OCI-LY1 (cell line): ENCODE data around the gene GIMD1.

Experiments
- H2AFZ ChIP-seq: fragments of 200-600 bp; sonication (generic), shearing (Covaris generic); 2 replicates; pipeline ENCODE4 v1.6.0; 2014; ENCODE audit warnings: antibody characterized with exemption, mild to moderate bottlenecking, low read length
- H3F3A ChIP-seq: fragments of 200-600 bp; sonication (generic), shearing (Covaris generic); 2 replicates; pipeline ENCODE4 v1.6.0; 2014; ENCODE audit warnings: mild to moderate bottlenecking, antibody characterized with exemption, low read length, moderate library complexity; ENCODE audit not compliant: insufficient read depth
- H3K27ac ChIP-seq: fragments of 200-600 bp; sonication (generic); 2 replicates; pipeline ENCODE4 v1.5.1; 2014; ENCODE audit warnings: low read length, mixed run types, mild to moderate bottlenecking, low read depth; ENCODE audit not compliant: poor library complexity, severe bottlenecking
- H3K27me3 ChIP-seq: fragments of 200-600 bp; sonication (generic); 2 replicates; pipeline ENCODE4 v1.6.0; 2014; ENCODE audit warnings: antibody characterized with exemption, mild to moderate bottlenecking, low read length, moderate library complexity; ENCODE audit not compliant: insufficient read depth
- H3K36me3 ChIP-seq: fragments of 200-600 bp; sonication (generic); 2 replicates; pipeline ENCODE4 v1.6.1; 2014; ENCODE audit warnings: mild to moderate bottlenecking, antibody characterized with exemption, low read length, moderate library complexity, mixed read lengths; ENCODE audit not compliant: insufficient read depth
- H3K4me1 ChIP-seq: fragments of 200-600 bp; sonication (generic); 2 replicates; pipeline ENCODE4 v1.5.1; 2014; ENCODE audit warnings: mild to moderate bottlenecking, low read length, moderate library complexity; ENCODE audit not compliant: insufficient read depth, severe bottlenecking
- H3K4me2 ChIP-seq: fragments of 200-600 bp; sonication (generic), shearing (Covaris generic); 2 replicates; pipeline ENCODE4 v1.6.1; 2014; ENCODE audit warnings: low read length
- H3K4me3 ChIP-seq: fragments of 200-600 bp; sonication (generic); 2 replicates; pipeline ENCODE4 v1.5.1; 2014; ENCODE audit warnings: low read length, low read depth, mild to moderate bottlenecking, mixed read lengths; ENCODE audit not compliant: poor library complexity, severe bottlenecking
- H3K79me2 ChIP-seq: fragments of 200-600 bp; shearing (Covaris generic); 2 replicates; pipeline ENCODE4 v1.6.1; 2016; ENCODE audit warnings: mixed run types, low read length, mixed read lengths; ENCODE audit not compliant: insufficient read depth
- H3K9ac ChIP-seq: fragments of 200-600 bp; sonication (generic), shearing (Covaris generic); 2 replicates; pipeline ENCODE4 v1.6.1; 2014; ENCODE audit warnings: mild to moderate bottlenecking, low read length, mixed read lengths
- H3K9me2 ChIP-seq: fragments of 200-600 bp; sonication (generic), shearing (Covaris generic); 2 replicates; pipeline ENCODE4 v1.6.1; 2014; ENCODE audit warnings: low read depth, mild to moderate bottlenecking, low read length, mixed read lengths
- H3K9me3 ChIP-seq: fragments of 200-600 bp; shearing (Covaris generic); 2 replicates; pipeline ENCODE4 v1.6.1; 2014; ENCODE audit warnings: low read length, mixed read lengths
- H4K20me1 ChIP-seq: fragments of 200-600 bp; sonication (generic), shearing (Covaris generic); 2 replicates; pipeline ENCODE4 v1.6.0; 2016; ENCODE audit warnings: mild to moderate bottlenecking, low read length; ENCODE audit not compliant: insufficient read depth
- EZH2 ChIP-seq: fragments of 200-600 bp; sonication (generic), shearing (Covaris generic); IDR thresholded peaks from 2 replicates; pipeline ENCODE4 v1.8.0; 2017; ENCODE audit warnings: borderline replicate concordance, mixed run types, mild to moderate bottlenecking, antibody characterized with exemption, low read length, moderate library complexity, mixed read lengths
- TF ChIP-seq, protein P1 (sequence below): fragments of 200-600 bp; sonication (generic), shearing (Covaris generic); IDR thresholded peaks from 2 replicates; pipeline ENCODE4 v1.5.1; 2017; ENCODE audit warnings: mild to moderate bottlenecking, antibody characterized with exemption, low read length, moderate library complexity, mixed read lengths

The GIMD1 gene

DNA sequence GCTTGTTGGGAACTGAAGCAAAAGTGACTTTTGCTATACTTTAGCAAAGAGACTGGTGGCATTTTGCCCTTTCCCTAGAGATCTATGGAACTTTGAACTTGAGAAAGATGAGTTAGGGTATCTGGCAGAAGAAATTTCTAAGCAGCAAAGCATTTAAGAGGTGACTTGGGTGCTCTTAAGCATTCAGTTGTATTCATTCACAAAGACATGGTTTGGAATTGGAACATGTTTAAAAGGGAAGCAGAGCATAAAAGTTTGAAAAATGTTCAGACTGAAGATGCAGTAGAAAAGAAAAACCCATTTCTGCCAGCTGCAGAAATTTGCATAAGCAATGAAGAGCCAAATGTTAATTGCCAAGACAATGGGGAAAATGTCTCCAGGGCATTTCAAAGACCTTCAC lies 30.7 kb downstream of the GIMD1 start:
- Histone ChIP-seq H3K9me2 (no peaks in the 10 kb centered on the region), H4K20me1 (no peaks in the 10 kb centered on the region), H3K79me2 (peaks cover 8% of the 10 kb centered on the region), H3K9ac (no peak overlapping the region), H2AFZ (no peak overlapping the region), H3K4me3 (no peak overlapping the region), H3F3A (no peaks in the 10 kb centered on the region), H3K4me1 (no peaks in the 10 kb centered on the region), H3K27me3 (no peaks in the 10 kb centered on the region), H3K36me3 (peaks cover 82% of the 10 kb centered on the region), H3K4me2 (no peak overlapping the region), H3K9me3 (no peaks in the 10 kb centered on the region), H3K27ac (no peak overlapping the region)
- TF ChIP-seq, protein P1, sequence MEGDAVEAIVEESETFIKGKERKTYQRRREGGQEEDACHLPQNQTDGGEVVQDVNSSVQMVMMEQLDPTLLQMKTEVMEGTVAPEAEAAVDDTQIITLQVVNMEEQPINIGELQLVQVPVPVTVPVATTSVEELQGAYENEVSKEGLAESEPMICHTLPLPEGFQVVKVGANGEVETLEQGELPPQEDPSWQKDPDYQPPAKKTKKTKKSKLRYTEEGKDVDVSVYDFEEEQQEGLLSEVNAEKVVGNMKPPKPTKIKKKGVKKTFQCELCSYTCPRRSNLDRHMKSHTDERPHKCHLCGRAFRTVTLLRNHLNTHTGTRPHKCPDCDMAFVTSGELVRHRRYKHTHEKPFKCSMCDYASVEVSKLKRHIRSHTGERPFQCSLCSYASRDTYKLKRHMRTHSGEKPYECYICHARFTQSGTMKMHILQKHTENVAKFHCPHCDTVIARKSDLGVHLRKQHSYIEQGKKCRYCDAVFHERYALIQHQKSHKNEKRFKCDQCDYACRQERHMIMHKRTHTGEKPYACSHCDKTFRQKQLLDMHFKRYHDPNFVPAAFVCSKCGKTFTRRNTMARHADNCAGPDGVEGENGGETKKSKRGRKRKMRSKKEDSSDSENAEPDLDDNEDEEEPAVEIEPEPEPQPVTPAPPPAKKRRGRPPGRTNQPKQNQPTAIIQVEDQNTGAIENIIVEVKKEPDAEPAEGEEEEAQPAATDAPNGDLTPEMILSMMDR: no peak
- TF ChIP-seq EZH2: no peak

DNA sequence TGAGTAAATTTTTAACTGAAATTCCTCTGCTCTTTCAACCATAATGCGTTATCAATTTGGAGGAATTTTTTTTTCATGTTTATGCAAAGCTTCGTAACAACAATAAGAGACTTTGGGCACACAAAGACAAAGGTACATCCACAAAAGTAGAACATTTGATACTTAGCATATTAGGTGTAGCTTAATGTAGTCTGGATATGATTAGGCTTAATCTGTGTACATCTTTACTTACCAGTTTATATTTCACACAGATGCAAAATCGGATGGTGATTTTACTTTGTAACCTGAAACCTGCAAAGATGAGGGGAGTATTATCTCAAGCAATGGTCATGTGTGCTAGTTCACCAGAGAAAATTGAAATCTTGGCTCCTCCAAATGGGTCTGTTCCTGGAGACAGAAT lies 32.0 kb downstream of the GIMD1 start:
- no peak overlapping the region for H3K27ac ChIP-seq
- no peak overlapping the region for H3K4me3 ChIP-seq
- no peaks in the 10 kb centered on the region for H3F3A ChIP-seq
- H4K20me1 ChIP-seq: no peaks in the 10 kb centered on the region
- peaks cover 81% of the 10 kb centered on the region for H3K36me3 ChIP-seq
- H3K9me2 ChIP-seq: no peaks in the 10 kb centered on the region
- no peaks in the 10 kb centered on the region for H3K27me3 ChIP-seq
- H3K9me3 ChIP-seq: no peaks in the 10 kb centered on the region
- peaks cover 4% of the 10 kb centered on the region for H3K79me2 ChIP-seq
- H3K4me2 ChIP-seq: no peak overlapping the region
- no peak overlapping the region for H3K9ac ChIP-seq
- no peak for TF ChIP-seq EZH2
- TF ChIP-seq, protein P1: no peak
- no peak overlapping the region for H2AFZ ChIP-seq
- H3K4me1 ChIP-seq: no peaks in the 10 kb centered on the region

DNA sequence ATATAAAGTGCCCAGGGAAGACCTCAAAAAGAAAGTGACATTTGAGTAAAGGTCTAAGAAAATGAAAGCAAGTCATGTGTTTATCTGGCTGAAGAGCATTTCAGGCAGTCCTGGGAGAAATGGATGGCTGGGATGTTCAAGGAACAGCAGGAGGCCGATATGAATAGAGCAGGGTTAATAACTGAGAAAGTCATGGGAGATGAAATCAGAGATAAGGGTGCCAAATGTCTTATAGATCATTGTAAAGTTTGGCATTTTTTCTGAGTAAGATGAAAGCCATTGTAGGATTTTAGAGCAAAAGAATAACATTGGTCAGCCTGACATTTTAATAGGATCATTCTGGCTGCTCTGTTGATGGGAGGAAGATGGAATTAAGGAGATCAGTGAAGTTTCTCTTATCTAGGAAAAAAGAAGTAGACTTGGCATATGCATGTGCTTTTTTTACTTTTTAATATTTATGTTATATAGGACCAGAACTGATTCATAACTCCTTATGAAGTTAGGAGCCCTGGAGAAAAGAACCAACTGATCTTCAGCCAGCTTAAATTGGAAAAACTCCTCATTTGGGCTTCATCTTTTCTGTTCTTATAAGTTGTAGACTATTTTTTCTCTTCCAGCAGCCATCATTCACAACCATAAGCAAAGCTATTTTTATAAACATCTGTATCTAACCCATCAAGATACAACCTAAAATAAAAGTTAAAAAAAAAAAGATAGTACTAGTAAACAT lies 33.7 kb downstream of the GIMD1 start:
- Histone ChIP-seq H3K79me2 (no peaks in the 10 kb centered on the region), H3K4me3 (no peak overlapping the region), H3K9me3 (no peaks in the 10 kb centered on the region), H3K27ac (no peak overlapping the region), H3K36me3 (peaks cover 79% of the 10 kb centered on the region), H3K4me2 (no peak overlapping the region), H3K9me2 (no peaks in the 10 kb centered on the region), H3K4me1 (no peaks in the 10 kb centered on the region), H4K20me1 (no peaks in the 10 kb centered on the region), H3K9ac (no peak overlapping the region), H3F3A (no peaks in the 10 kb centered on the region), H2AFZ (no peak overlapping the region), H3K27me3 (no peaks in the 10 kb centered on the region)
- TF ChIP-seq, protein P1: no peak
- no peak for TF ChIP-seq EZH2
